Activated CD4-positive, CD25-positive, alpha-beta regulatory T cell treated with anti-CD3 and anti-CD28 coated beads, Interleukin-2, amount 50 U/mL, for 72 hours (primary cell): ENCODE measurements around the gene PMM1.
"Not testable (repeated sequence)": the region's sequence is repeated elsewhere in the genome, so short reads cannot be mapped to it uniquely, and the experiment has no call there.

ENCODE experiments used
- DNase-seq: peaks from one replicate; pipeline ENCODE4 v3.0.0; 2021

PMM1 gene

GRCh38 chr22:41596776-41597634, 7.4 kb upstream of the PMM1 start:
- no peak for DNase-seq

- DNase-seq, result no peak
These were observed 6.1 kb upstream of the PMM1 start for GRCh38 chr22:41595703-41596102.

GRCh38 chr22:41593336-41593960, 3.8 kb upstream of the PMM1 start:
- DNase-seq, result not testable (repeated sequence)

GRCh38 chr22:41587347-41587723, 2.3 kb downstream of the PMM1 start:
- no peak for DNase-seq

DNA sequence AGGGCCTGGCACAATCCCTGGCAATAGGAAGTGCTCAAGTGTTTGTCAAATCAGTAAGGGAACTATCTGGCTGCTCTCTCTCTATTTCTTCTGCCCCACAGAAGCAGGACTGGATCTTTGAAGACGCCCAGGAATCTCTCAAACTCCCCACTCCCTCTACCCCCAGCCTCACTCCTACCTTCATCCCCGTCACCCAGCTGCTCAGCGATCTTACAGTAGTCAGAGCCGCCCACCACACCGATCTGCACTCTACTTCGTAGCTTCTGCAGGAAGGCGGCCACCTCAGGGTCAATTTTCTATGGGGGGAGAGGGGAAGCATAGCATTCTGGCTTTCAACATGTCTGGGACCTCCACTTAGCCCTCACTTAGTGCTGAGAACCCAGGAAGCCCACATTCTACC, 3.7 kb downstream of the PMM1 start:
- DNase-seq, result no peak

- DNase-seq, result no peak
These were observed 4.8 kb downstream of the PMM1 start for GRCh38 chr22:41584881-41585280.

GRCh38 chr22:41582694-41583093, 6.9 kb downstream of the PMM1 start:
- DNase-seq, result no peak

GRCh38 chr22:41579997-41580355, 9.7 kb downstream of the PMM1 start:
- no peak for DNase-seq

DNA sequence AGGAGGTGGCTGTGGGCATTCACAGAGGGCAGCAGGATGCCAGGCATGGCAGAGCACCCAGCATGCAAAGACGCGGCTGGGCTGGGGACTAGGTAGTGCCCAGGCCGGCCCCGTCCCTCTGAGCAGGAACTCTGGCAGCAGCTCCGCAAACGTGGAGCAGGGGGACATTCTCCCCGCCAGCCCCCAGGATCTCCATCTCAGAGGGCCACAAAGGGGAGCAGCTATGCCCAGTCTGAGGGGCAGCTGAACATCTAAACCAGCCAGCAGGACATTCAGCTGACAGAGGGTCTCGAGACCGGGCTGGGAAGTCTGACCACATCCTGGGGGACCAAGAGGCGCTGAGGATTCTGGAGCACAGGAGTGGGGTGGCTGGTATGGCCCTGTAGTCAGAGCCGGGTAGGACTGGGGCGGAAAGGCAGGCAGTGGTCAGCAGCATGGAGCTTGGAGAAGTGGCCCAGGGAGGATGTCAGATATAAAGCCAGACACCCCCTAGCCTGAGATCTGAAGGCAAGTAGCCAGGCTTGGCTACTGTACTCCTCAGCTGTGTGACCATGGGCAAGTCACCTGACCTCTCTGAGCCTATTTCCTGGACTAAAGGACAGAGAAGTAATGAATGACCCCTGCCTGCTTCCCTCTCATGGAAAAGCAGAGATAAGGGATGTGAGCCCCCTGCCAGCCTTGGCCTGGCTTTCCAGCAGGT, 10.2 kb downstream of the PMM1 start:
- DNase-seq, result no peak

GRCh38 chr22:41578818-41579217, 10.8 kb downstream of the PMM1 start:
- no peak for DNase-seq

- no peak for DNase-seq
These were observed 11.5 kb downstream of the PMM1 start for GRCh38 chr22:41578114-41578513.

- DNase-seq, result no peak
These were observed 12.8 kb downstream of the PMM1 start for GRCh38 chr22:41576877-41577276.

- no peak for DNase-seq
These were observed 14.1 kb downstream of the PMM1 start for GRCh38 chr22:41575533-41575932.

- no peak for DNase-seq
These were observed 14.7 kb downstream of the PMM1 start for GRCh38 chr22:41574847-41575381.

DNA sequence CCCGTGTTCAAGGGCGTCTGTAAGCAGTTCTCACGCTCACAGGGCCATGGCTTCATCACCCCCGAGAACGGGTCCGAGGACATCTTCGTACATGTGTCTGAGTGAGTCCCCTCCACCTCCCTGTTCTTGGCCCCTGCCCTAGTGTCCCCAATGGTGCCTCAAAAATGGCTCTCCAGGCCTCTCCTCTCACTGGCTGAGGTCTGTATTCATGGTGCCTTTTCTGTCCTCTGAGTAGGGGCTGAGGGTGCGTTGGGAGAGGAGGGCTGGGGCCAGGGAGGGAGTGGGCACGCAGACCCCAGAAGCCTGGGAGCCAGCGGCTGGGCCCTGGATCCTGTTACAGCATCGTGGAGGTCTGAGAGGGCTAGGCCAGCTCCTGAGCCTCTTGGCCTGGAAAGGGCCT, 16.0 kb downstream of the PMM1 start:
- no peak for DNase-seq

DNA sequence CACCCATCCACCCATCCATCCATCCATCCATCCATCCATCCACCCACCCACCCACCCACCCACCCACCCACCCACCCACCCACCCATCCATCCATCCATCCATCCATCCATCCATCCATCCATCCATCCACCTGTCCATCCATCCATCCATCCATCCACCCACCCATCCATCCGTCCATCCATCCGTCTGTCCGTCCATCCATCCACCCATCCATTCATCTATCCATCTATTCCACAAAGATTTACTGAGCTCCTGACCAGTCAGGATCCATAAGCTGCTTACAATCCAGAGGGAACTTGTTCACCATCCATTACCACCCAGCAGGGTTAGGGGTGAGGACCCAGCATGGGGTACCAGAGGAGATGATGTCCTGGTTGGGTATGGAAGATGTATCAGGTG, 17.3 kb downstream of the PMM1 start:
- not testable (repeated sequence) for DNase-seq

GRCh38 chr22:41571786-41572185, 17.9 kb downstream of the PMM1 start:
- no peak for DNase-seq

- no peak for DNase-seq
These were observed 19.4 kb downstream of the PMM1 start for GRCh38 chr22:41570221-41570620.

- DNase-seq, result no peak
These were observed 20.8 kb downstream of the PMM1 start for GRCh38 chr22:41568811-41569210.

- DNase-seq, result no peak
These were observed 22.2 kb downstream of the PMM1 start for GRCh38 chr22:41567512-41567768.

- no peak for DNase-seq
These were observed 24.1 kb downstream of the PMM1 start for GRCh38 chr22:41565403-41566054.

GRCh38 chr22:41564563-41564962, 25.1 kb downstream of the PMM1 start:
- no peak for DNase-seq

GRCh38 chr22:41563051-41563711, 26.5 kb downstream of the PMM1 start:
- DNase-seq, result no peak
